ENCODE data around the gene SPARCL1.
"Not testable (repeated sequence)": the region's sequence is repeated elsewhere in the genome, so short reads cannot be mapped to it uniquely, and the experiment has no call there.

SPARCL1 gene

GRCh38 chr4:87502580-87503238 is 26.5 kb downstream of the SPARCL1 start:
- no peak for DNase-seq (ENCODE audit: low read depth in 2 of 2)

DNA sequence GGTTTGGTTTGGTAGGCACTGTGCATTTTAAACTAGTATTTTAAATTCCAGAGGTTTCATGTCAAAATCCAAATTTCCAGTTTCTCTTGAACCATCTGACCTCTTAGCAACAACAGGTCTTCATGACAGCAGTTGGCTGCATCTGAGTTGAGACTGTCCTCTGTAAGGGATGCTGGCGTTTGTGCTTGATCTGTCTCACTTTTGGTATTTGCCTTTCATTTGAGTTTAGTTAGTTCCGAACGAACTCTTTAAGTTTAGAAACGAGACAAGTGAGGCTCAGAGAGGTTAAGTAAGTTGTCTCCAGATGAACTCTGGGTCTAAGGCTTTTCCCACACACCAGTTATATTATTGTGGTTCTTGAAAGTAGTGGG is 29.1 kb downstream of the SPARCL1 start:
- DNase-seq (ENCODE audit: low read depth in 2 of 2), result no peak

GRCh38 chr4:87499403-87500091 is 29.6 kb downstream of the SPARCL1 start:
- DNase-seq (ENCODE audit: low read depth in 2 of 2), result no peak

GRCh38 chr4:87498446-87498900 is 30.7 kb downstream of the SPARCL1 start:
- no peak for DNase-seq (ENCODE audit: low read depth in 2 of 2)

GRCh38 chr4:87497578-87497977 is 31.6 kb downstream of the SPARCL1 start:
- no peak for DNase-seq (ENCODE audit: low read depth in 2 of 2)

GRCh38 chr4:87497159-87497558 is 32.0 kb downstream of the SPARCL1 start:
- DNase-seq (ENCODE audit: low read depth in 2 of 2), result no peak

GRCh38 chr4:87493115-87493514 is 36.1 kb downstream of the SPARCL1 start:
- DNase-seq (ENCODE audit: low read depth in 2 of 2), result no peak

GRCh38 chr4:87491851-87492250 is 37.3 kb downstream of the SPARCL1 start:
- not testable (repeated sequence) for DNase-seq (ENCODE audit: low read depth in 2 of 2)

GRCh38 chr4:87491436-87491835 is 37.7 kb downstream of the SPARCL1 start:
- no peak for DNase-seq (ENCODE audit: low read depth in 2 of 2)

DNA sequence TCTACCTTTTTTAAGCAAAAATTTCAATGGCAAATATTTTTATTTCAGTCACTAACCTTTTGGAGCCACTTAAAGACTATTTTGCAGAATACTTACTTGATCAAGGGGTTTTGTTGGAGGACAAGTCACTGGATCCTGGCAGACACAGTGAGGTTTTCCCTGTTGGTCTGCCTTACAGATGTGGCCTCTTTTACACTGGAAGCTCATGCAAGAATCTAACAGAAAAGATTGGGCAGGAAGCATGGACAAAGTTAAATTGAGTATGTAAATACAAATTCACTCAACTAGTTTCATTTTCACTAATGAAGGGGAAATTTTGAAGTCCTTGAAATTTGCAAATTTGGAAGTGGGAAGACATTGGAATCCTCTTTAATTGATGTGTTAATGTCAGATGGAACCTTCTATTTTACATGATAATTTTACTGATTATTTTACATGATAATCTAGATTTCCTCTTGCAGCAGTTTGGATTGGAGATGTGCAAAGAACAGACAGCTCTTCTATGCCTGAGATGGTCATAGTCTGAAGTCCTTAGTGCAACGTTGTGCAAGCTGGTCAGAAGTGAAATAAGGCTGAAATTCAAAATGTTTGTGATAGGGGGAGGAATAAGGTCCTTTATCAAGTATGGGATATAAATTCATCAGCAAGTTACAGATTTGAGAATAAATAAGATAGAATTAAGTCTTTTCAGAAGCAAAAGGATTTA is 38.4 kb downstream of the SPARCL1 start:
- DNase-seq (ENCODE audit: low read depth in 2 of 2), result no peak

DNA sequence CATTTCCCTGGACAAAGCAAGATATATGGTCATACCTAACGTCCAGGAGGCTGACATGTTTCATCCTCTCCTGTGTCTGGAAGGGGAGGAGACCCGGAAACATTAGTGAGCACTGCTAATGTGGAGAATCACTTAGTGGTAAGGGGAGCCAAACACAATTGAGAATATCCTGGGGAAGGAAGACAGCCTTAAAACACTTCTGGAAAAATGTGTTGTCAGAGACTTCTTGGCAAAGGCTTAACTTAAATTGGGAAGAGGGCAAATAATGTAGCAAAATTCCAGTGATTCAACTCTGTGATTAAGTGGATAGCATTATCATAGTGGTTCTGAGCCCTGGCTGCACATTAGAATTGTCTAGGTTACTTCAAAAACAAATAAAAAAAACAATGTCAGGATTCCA is 39.5 kb downstream of the SPARCL1 start:
- no peak for DNase-seq (ENCODE audit: low read depth in 2 of 2)

- DNase-seq (ENCODE audit: low read depth in 2 of 2), result not testable (repeated sequence)
Measured at GRCh38 chr4:87488666-87489065, 40.5 kb downstream of the SPARCL1 start.

- not testable (repeated sequence) for DNase-seq (ENCODE audit: low read depth in 2 of 2)
Measured at GRCh38 chr4:87483247-87483646, 45.9 kb downstream of the SPARCL1 start.

DNA sequence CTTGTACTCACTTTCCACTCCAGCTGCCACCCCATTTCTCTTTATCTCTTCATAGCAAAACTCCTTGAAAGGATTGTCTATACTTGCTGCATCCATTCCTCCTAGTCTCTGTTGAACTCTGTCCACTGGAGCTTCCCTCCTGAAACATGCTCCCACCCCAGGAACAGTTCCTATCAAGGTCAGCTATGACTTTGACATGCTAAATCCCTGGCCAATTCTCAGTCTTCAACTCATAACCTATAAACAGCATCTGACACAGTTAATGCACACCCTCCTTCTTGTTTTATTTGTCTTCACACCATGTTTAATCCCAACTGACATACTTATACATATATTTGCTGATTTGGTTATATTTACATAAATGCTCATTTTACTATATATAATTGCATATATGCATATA is 47.8 kb downstream of the SPARCL1 start:
- DNase-seq (ENCODE audit: low read depth in 2 of 2), result no peak

DNA sequence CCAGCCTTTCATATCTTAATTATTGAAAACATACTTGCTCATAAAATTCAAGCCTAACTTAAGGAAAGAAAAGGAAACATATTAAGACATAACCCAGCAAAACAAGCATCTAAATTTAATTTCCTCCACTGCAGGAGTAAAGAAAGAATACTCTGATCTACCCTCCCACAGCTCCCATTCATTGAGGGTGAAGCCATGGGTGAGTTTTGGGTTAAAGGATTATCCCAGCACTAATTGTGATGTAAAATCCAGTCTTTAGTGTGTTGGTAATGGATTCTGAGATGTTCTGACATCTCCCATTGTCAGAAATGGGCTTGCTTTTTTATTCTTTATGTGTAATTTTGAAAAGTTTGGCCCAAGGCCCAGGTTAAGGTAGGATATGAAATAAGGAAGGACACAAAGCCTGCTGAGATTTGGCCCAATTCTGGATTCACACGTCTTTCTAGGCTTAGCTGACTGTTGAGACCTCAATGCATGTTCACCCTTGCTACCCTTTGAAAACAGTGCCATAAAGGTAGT is 50.4 kb downstream of the SPARCL1 start:
- no peak for DNase-seq (ENCODE audit: low read depth in 2 of 2)

DNA sequence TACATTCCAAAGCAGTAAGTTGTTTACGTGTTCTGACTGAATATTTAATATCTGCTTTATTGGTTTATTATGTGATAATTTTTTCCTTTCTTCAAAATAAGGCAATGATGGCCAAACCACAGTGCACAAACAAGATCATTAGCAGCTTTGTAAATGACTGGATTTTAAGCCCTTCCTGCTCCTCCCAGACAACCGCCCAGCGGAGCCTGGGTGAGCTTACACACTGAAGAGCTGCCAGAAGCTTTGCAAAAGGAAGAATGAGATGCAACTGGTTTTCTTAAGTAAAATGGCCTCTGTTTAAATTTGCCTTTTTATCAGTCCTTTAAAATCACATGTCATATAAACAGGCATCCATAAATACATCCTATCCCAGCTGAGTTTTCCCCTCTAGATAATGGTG is 52.2 kb downstream of the SPARCL1 start:
- no peak for DNase-seq (ENCODE audit: low read depth in 2 of 2)

- DNase-seq (ENCODE audit: low read depth in 2 of 2), result no peak
Measured at GRCh38 chr4:87469390-87469789, 59.8 kb downstream of the SPARCL1 start.

DNA sequence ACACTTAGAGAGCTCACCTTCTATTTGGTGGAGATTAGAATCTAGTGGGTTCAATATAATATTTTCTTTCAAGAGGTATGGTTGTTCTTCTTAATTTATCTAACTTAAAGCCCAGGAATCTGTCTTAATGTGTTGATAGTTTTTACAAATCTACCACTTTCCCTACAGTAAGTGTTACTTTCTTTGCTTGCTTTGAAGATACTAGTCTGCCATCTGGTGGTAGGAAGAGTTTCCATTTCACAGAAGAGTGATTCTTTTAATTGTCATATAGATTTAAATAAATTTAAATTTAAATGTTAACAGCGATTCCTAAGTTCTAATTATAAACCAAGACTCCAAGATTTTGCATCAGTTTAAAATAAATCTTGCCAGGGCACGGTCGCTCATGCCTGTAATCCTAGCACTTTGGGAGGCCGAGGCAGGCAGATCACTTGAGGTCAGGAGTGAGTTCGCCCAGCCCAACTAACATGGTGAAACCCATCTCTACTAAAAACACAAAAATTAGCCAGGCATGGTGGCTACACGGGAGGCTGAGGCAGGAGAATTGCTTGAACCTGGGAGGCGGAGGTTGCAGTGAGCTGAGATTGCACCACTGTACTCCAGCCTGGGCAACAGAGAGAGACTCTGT is 63.3 kb downstream of the SPARCL1 start:
- DNase-seq (ENCODE audit: low read depth in 2 of 2), result no peak

- no peak for DNase-seq (ENCODE audit: low read depth in 2 of 2)
Measured at GRCh38 chr4:87462102-87462501, 67.1 kb downstream of the SPARCL1 start.

GRCh38 chr4:87461281-87461700 is 67.9 kb downstream of the SPARCL1 start:
- no peak for DNase-seq (ENCODE audit: low read depth in 2 of 2)

DNA sequence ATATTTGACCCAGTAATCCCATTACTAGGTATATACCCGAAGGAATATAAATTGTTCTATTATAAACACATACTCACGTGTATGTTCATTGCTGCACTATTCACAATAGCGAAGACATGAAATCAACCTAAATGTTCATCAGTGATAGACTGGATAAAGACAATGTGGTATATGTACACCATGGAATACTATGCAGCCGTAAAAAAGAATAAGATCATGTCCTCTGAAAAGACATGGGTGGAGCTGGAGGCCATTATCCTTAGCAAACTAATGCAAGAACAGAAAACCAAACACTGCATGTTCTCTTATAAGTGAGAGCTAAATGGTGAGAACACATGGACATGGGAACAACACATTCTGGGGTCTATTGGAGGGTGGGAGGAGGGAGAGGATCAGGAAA is 70.3 kb downstream of the SPARCL1 start:
- no peak for DNase-seq (ENCODE audit: low read depth in 2 of 2)

GRCh38 chr4:87451537-87451936 is 77.6 kb downstream of the SPARCL1 start:
- DNase-seq (ENCODE audit: low read depth in 2 of 2), result no peak
